GM21717 (cell line): ENCODE results near the gene HEG1.

ENCODE experiments used
- ATAC-seq: cut with Tn5 transposase; IDR thresholded peaks from one replicate; pipeline ENCODE4 v1.9.1; 2021; ENCODE audit warnings: mild to moderate bottlenecking, moderate library complexity; ENCODE audit not compliant: unreplicated experiment

HEG1 gene

GRCh38 chr3:125023833-125024555, 31.8 kb downstream of the HEG1 start:
- no peak for ATAC-seq

- no peak for ATAC-seq
These were observed 33.6 kb downstream of the HEG1 start for GRCh38 chr3:125022206-125022605.

GRCh38 chr3:125019271-125019670, 36.5 kb downstream of the HEG1 start:
- no peak for ATAC-seq

- ATAC-seq = no peak
These were observed 38.4 kb downstream of the HEG1 start for GRCh38 chr3:125017406-125017805.

- no peak for ATAC-seq
These were observed 41.1 kb downstream of the HEG1 start for GRCh38 chr3:125014570-125015179.

- no peak for ATAC-seq
These were observed 42.7 kb downstream of the HEG1 start for GRCh38 chr3:125013095-125013494.

- no peak for ATAC-seq
These were observed 43.9 kb downstream of the HEG1 start for GRCh38 chr3:125011941-125012340.

GRCh38 chr3:125010393-125010792, 45.4 kb downstream of the HEG1 start:
- no peak for ATAC-seq

GRCh38 chr3:125008766-125009165, 47.0 kb downstream of the HEG1 start:
- no peak for ATAC-seq

GRCh38 chr3:125006291-125006731, 49.5 kb downstream of the HEG1 start:
- no peak for ATAC-seq

- ATAC-seq = no peak
These were observed 50.1 kb downstream of the HEG1 start for GRCh38 chr3:125005676-125006075.

GRCh38 chr3:125005222-125005621, 50.6 kb downstream of the HEG1 start:
- ATAC-seq = no peak

- ATAC-seq = no peak
These were observed 51.8 kb downstream of the HEG1 start for GRCh38 chr3:125003859-125004595.

GRCh38 chr3:125003369-125003853, 52.4 kb downstream of the HEG1 start:
- ATAC-seq = no peak

- ATAC-seq = no peak
These were observed 53.1 kb downstream of the HEG1 start for GRCh38 chr3:125002414-125003368.

GRCh38 chr3:125001557-125002413, 54.0 kb downstream of the HEG1 start:
- ATAC-seq = no peak

- no peak for ATAC-seq
These were observed 55.1 kb downstream of the HEG1 start for GRCh38 chr3:125000661-125001060.

- no peak for ATAC-seq
These were observed 55.8 kb downstream of the HEG1 start for GRCh38 chr3:124999897-125000435.

GRCh38 chr3:124999317-124999716, 56.5 kb downstream of the HEG1 start:
- ATAC-seq = no peak
